Breast epithelium (tissue), 4 donors: ENCODE results near the gene HSCB. TPM values are rescaled to one million over a fixed set of nuclear protein-coding genes. Genes with fewer than 3 reads are reported as not detected.
"Not testable (repeated sequence)": the region's sequence is repeated elsewhere in the genome, so short reads cannot be mapped to it uniquely, and the experiment has no call there.

ENCODE experiments used
- DNase-seq, 2 donors: peaks; one replicate each; pipeline ENCODE4 v3.0.0-alpha.2; 2019; ENCODE audit warnings: low spot score in 2 of 2
- H3K27ac ChIP-seq, 2 donors: fragments of 200-600 bp; sonication (generic) in 1 of 2; one replicate each; pipeline ENCODE4 v1.5.1; 2016 to 2019; ENCODE audit warnings: mild to moderate bottlenecking in 1 of 2
- H3K27me3 ChIP-seq, 2 donors: fragments of 200-600 bp; sonication (generic) in 1 of 2; one replicate each; pipeline versions ENCODE4 v1.5.1 to v1.6.0; 2017 to 2019; ENCODE audit warnings: control low read depth in 1 of 2, mild to moderate bottlenecking in 1 of 2
- H3K36me3 ChIP-seq: fragments of 200-600 bp; one replicate; pipeline ENCODE4 v1.5.1; 2019
- H3K4me1 ChIP-seq, 2 donors: fragments of 200-600 bp; sonication (generic); one replicate each; pipeline ENCODE4 v1.5.1; 2016 to 2019; ENCODE audit warnings: control low read depth in 1 of 2
- H3K4me3 ChIP-seq, 3 donors: fragments of 200-600 bp; sonication (generic); 1 replicate in 2 of 3; 2 replicates in 1 of 3; pipeline ENCODE4 v1.5.1; 2016 to 2019; ENCODE audit warnings: mild to moderate bottlenecking in 3 of 3, moderate library complexity in 2 of 3
- H3K9me3 ChIP-seq, 2 donors: fragments of 200-600 bp; sonication (generic) in 1 of 2; one replicate each; pipeline ENCODE4 v1.5.1; 2016 to 2019; ENCODE audit warnings: control low read depth in 1 of 2
- CTCF ChIP-seq, 3 donors: fragments of 450-650 bp; IDR thresholded peaks; one replicate each; pipeline ENCODE4 v1.5.1; 2016 to 2017; ENCODE audit warnings: antibody characterized with exemption in 3 of 3, mild to moderate bottlenecking in 3 of 3, moderate library complexity in 3 of 3
- POLR2A ChIP-seq: fragments of 450-650 bp; IDR thresholded peaks from one replicate; pipeline ENCODE4 v1.6.1; 2016; ENCODE audit warnings: antibody characterized with exemption, mild to moderate bottlenecking, moderate library complexity
- POLR2AphosphoS5 ChIP-seq, 3 donors: sonication (generic); formaldehyde crosslinking; IDR thresholded peaks; one replicate each; pipeline ENCODE4 v1.6.1; 2017; ENCODE audit warnings: antibody characterized with exemption in 3 of 3
- intact Hi-C: fragments of 100-400 bp; cut with DNase I; formaldehyde crosslinking; loops from one replicate; pipeline ENCODE4 v1.15.1; 2023; ENCODE audit warnings: low total_unique reads
- total RNA-seq, 3 donors: library from RNA; depleted of rRNA; stranded (reverse); fragments of >200 nt; gene quantifications; one replicate each; pipeline ENCODE4 v1.1.0, GENCODE V29; 2016

The HSCB gene
- total RNA-seq, 3 donors from 2014 or later: 25.3 to 49.3 (median 32.4) TPM

DNA sequence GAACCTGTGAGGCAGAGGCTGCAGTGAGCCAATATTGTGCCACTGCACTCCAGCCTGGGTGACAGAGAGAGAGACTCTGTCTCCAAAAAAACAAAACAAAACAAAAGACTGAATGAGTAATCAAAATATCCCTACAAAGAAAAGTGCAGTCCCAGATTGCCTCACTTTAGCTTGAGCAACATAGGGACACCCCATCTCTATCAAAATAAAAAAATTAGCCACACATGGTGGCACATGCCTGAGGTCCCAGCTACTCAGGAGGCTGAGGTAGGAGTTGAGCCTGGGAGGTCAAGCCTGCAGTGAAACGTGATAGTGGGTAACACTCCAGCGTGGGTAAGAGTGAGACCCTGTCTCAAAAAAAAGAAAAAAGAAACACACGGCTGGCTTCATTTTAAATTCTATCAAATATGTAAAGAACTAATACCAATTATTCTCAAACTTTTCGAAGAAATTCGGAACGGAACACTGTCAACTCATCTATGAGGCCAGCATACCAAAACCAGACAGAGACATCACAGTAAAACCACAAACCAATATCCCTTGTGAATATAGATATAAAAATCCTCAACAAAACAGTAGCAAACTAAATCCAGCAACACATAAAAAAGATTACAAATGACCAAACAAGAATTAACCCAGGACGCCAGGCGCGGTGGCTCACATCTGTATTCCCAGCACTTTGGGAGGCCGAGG is 13.1 kb upstream of the HSCB start:
- intact Hi-C loops: no loop called here
- no peaks in the 10 kb centered on the region for H3K36me3 ChIP-seq
- no peak for TF ChIP-seq CTCF (IDR thresholded peaks at IDR 0.05)
- TF ChIP-seq POLR2AphosphoS5 (IDR thresholded peaks at IDR 0.05): no peak
- TF ChIP-seq POLR2A: no peak

DNA sequence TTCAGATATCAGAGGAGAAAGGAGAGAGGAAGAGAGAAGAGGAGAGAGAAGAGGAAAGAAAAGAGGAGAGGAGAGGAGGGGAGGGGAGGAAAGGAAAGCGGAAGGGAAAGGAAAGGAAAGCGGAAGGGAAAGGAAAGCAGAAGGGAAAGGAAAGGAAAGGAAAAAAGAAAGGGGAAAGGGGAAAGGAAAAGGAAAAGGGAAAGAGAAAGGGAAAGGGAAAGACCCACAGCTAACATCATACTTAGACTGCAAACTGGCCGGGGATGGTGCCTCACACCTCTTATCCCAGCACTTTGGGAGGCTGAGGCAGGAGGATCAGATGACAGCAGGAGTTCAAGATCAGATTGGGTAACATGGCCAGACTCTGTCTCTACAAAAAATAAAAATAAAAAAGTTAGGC is 11.7 kb upstream of the HSCB start:
- intact Hi-C loops: no loop called here

More for the DNA sequence above, 13.1 kb upstream of the HSCB start:
- Histone ChIP-seq H3K27me3 (no peaks in the 10 kb centered on the region), H3K4me3 (no peak overlapping the region), H3K27ac (no peak overlapping the region), H3K4me1 (no peaks in the 10 kb centered on the region), H3K9me3 (no peaks in the 10 kb centered on the region)
- DNase-seq: no peak

GRCh38 chr22:28734393-28734792 is 7.4 kb upstream of the HSCB start:
- no peak overlapping the region for H3K4me3 ChIP-seq
- intact Hi-C loops: no loop called here
- no peaks in the 10 kb centered on the region for H3K36me3 ChIP-seq
- TF ChIP-seq POLR2A: no peak
- TF ChIP-seq POLR2AphosphoS5 (IDR thresholded peaks at IDR 0.05): no peak
- no peak for TF ChIP-seq CTCF (IDR thresholded peaks at IDR 0.05)
- DNase-seq: no peak
- no peaks in the 10 kb centered on the region for H3K4me1 ChIP-seq
- H3K27ac ChIP-seq: no peak overlapping the region
- no peaks in the 10 kb centered on the region for H3K27me3 ChIP-seq
- H3K9me3 ChIP-seq: no peaks in the 10 kb centered on the region

More for the DNA sequence above, 11.7 kb upstream of the HSCB start:
- TF ChIP-seq POLR2AphosphoS5 (IDR thresholded peaks at IDR 0.05) (no peak), POLR2A (no peak), CTCF (IDR thresholded peaks at IDR 0.05) (no peak)
- Histone ChIP-seq H3K4me3 (no peak overlapping the region), H3K4me1 (no peaks in the 10 kb centered on the region), H3K27me3 (no peaks in the 10 kb centered on the region), H3K36me3 (no peaks in the 10 kb centered on the region), H3K9me3 (no peaks in the 10 kb centered on the region), H3K27ac (no peak overlapping the region)
- DNase-seq: no peak

GRCh38 chr22:28736301-28737155 is 5.3 kb upstream of the HSCB start:
- Histone ChIP-seq H3K27me3 (no peaks in the 10 kb centered on the region), H3K9me3 (no peaks in the 10 kb centered on the region), H3K27ac (no peak overlapping the region), H3K4me1 (no peaks in the 10 kb centered on the region), H3K4me3 (no peak overlapping the region), H3K36me3 (no peaks in the 10 kb centered on the region)
- TF ChIP-seq POLR2A (no peak), CTCF (IDR thresholded peaks at IDR 0.05) (no peak), POLR2AphosphoS5 (IDR thresholded peaks at IDR 0.05) (no peak)
- no peak for DNase-seq
- intact Hi-C loops: no loop called here

GRCh38 chr22:28737701-28738100 is 4.1 kb upstream of the HSCB start:
- no peaks in the 10 kb centered on the region for H3K36me3 ChIP-seq
- intact Hi-C loops: no loop called here
- DNase-seq: no peak
- H3K9me3 ChIP-seq: no peaks in the 10 kb centered on the region
- no peak overlapping the region for H3K4me3 ChIP-seq
- H3K4me1 ChIP-seq: no peaks in the 10 kb centered on the region
- H3K27ac ChIP-seq: no peak overlapping the region
- no peak for TF ChIP-seq POLR2AphosphoS5 (IDR thresholded peaks at IDR 0.05)
- no peak for TF ChIP-seq CTCF (IDR thresholded peaks at IDR 0.05)
- TF ChIP-seq POLR2A: no peak
- no peaks in the 10 kb centered on the region for H3K27me3 ChIP-seq

- intact Hi-C loops, DNase-seq, H3K27me3 ChIP-seq, H3K4me3 ChIP-seq, H3K9me3 ChIP-seq, H3K36me3 ChIP-seq, H3K27ac ChIP-seq, H3K4me1 ChIP-seq: not testable (repeated sequence)
Measured at GRCh38 chr22:28738876-28739275, 3.0 kb upstream of the HSCB start.
